Activated T-cell treated with anti-CD3 and anti-CD28 coated beads for 4 hours (primary cell): Measurements from ENCODE around the gene PPAT.
"Not testable (repeated sequence)": the region's sequence is repeated elsewhere in the genome, so short reads cannot be mapped to it uniquely, and the experiment has no call there.

Experiments
- DNase-seq: peaks from one replicate; pipeline ENCODE4 v3.0.0-alpha.2; 2020

The PPAT gene

GRCh38 chr4:56435140-56435926 lies at the start of gene PPAT:
PPAT (minus strand) TSS chr4:56435615; CDS start chr4:56435477, 138 bp downstream.
- DNase-seq, result peak; percentile 98

- no peak for DNase-seq
Observed at GRCh38 chr4:56480691-56481090, 45.3 kb upstream of the PPAT start.

GRCh38 chr4:56477192-56477702 lies 41.8 kb upstream of the PPAT start:
- DNase-seq, result no peak

- DNase-seq, result no peak
Observed at GRCh38 chr4:56475917-56476316, 40.5 kb upstream of the PPAT start.

GRCh38 chr4:56469489-56470210 lies 34.2 kb upstream of the PPAT start:
- no peak for DNase-seq

- peak; percentile 24 for DNase-seq
Observed at GRCh38 chr4:56468097-56468422, 32.6 kb upstream of the PPAT start.

GRCh38 chr4:56467284-56468096 lies 32.1 kb upstream of the PPAT start, which contains the start of gene SRP72:
SRP72 (plus strand) TSS chr4:56467617; CDS start chr4:56467636, 19 bp downstream.
- peak; percentile 83 for DNase-seq

GRCh38 chr4:56466910-56467283 lies 31.5 kb upstream of the PPAT start:
- no peak for DNase-seq

GRCh38 chr4:56466296-56466761 lies 30.9 kb upstream of the PPAT start:
- DNase-seq, result not testable (repeated sequence)

GRCh38 chr4:56465599-56466295 lies 30.3 kb upstream of the PPAT start:
- no peak for DNase-seq

- DNase-seq, result no peak
Observed at GRCh38 chr4:56464581-56464980, 29.2 kb upstream of the PPAT start.

- DNase-seq, result no peak
Observed at GRCh38 chr4:56463711-56464110, 28.3 kb upstream of the PPAT start.

- DNase-seq, result no peak
Observed at GRCh38 chr4:56462157-56462556, 26.7 kb upstream of the PPAT start.

GRCh38 chr4:56460085-56460484 lies 24.7 kb upstream of the PPAT start:
- no peak for DNase-seq

GRCh38 chr4:56450342-56450741 lies 14.9 kb upstream of the PPAT start:
- no peak for DNase-seq

GRCh38 chr4:56449475-56449874 lies 14.1 kb upstream of the PPAT start:
- not testable (repeated sequence) for DNase-seq

GRCh38 chr4:56448301-56448700 lies 12.9 kb upstream of the PPAT start:
- DNase-seq, result no peak

GRCh38 chr4:56445699-56446098 lies 10.3 kb upstream of the PPAT start:
- DNase-seq, result no peak

- DNase-seq, result no peak
Observed at GRCh38 chr4:56444719-56445118, 9.3 kb upstream of the PPAT start.

- no peak for DNase-seq
Observed at GRCh38 chr4:56440983-56441382, 5.6 kb upstream of the PPAT start.

- DNase-seq, result no peak
Observed at GRCh38 chr4:56438766-56439165, 3.4 kb upstream of the PPAT start.

GRCh38 chr4:56434599-56435139 lies 746 bp downstream of the PPAT start:
- DNase-seq, result no peak
